HG03439 (cell line): ENCODE data around the gene CDKN2B-AS1.

Experiments used
- ATAC-seq: cut with Tn5 transposase; IDR thresholded peaks from one replicate; pipeline ENCODE4 v1.9.1; 2021; ENCODE audit warnings: mild to moderate bottlenecking, moderate library complexity; ENCODE audit not compliant: unreplicated experiment

CDKN2B-AS1 gene

GRCh38 chr9:22005021-22005701 lies 10.6 kb downstream of the CDKN2B-AS1 start:
- no peak for ATAC-seq

- no peak for ATAC-seq
Measured at GRCh38 chr9:22005702-22006606, 11.4 kb downstream of the CDKN2B-AS1 start.

- no peak for ATAC-seq
Measured at GRCh38 chr9:22008384-22008716, 13.8 kb downstream of the CDKN2B-AS1 start.

- ATAC-seq = peak; percentile 94
Measured at GRCh38 chr9:22008717-22009505, 14.3 kb downstream of the CDKN2B-AS1 start, which contains the start of gene CDKN2B. CDKN2B (minus strand) TSS chr9:22009305; CDS start chr9:22008953, 352 bp downstream.

GRCh38 chr9:22009506-22009867 lies 14.9 kb downstream of the CDKN2B-AS1 start:
- ATAC-seq = peak; percentile 49

- ATAC-seq = no peak
Measured at GRCh38 chr9:22010866-22011625, 16.5 kb downstream of the CDKN2B-AS1 start.

- ATAC-seq = no peak
Measured at GRCh38 chr9:22022396-22022795, 27.8 kb downstream of the CDKN2B-AS1 start.

GRCh38 chr9:22026696-22027095 lies 32.1 kb downstream of the CDKN2B-AS1 start:
- no peak for ATAC-seq

GRCh38 chr9:22028394-22028793 lies 33.8 kb downstream of the CDKN2B-AS1 start:
- no peak for ATAC-seq

- no peak for ATAC-seq
Measured at GRCh38 chr9:22029231-22029630, 34.6 kb downstream of the CDKN2B-AS1 start.

- ATAC-seq = peak; percentile 69
Measured at GRCh38 chr9:22030101-22030598, 35.6 kb downstream of the CDKN2B-AS1 start.

- ATAC-seq = no peak
Measured at GRCh38 chr9:22031655-22032411, 37.2 kb downstream of the CDKN2B-AS1 start.

- ATAC-seq = no peak
Measured at GRCh38 chr9:22033012-22033630, 38.5 kb downstream of the CDKN2B-AS1 start.

GRCh38 chr9:22035591-22036011 lies 41.0 kb downstream of the CDKN2B-AS1 start:
- no peak for ATAC-seq

- ATAC-seq = no peak
Measured at GRCh38 chr9:22036866-22037626, 42.5 kb downstream of the CDKN2B-AS1 start.

- ATAC-seq = no peak
Measured at GRCh38 chr9:22037954-22038690, 43.5 kb downstream of the CDKN2B-AS1 start.

- no peak for ATAC-seq
Measured at GRCh38 chr9:22039258-22039657, 44.7 kb downstream of the CDKN2B-AS1 start.

- ATAC-seq = no peak
Measured at GRCh38 chr9:22040760-22041159, 46.2 kb downstream of the CDKN2B-AS1 start.
